HL-60 (cell line): ENCODE results near the gene LMAN2.

ENCODE experiments used
- CTCF ChIP-seq: IDR thresholded peaks from one replicate; pipeline ENCODE4 v1.5.1; 2011; ENCODE audit warnings: low read length, control low read depth, inconsistent platforms; ENCODE audit not compliant: insufficient read depth
- GABPA ChIP-seq: IDR thresholded peaks from 2 replicates; pipeline ENCODE4 v1.6.1; 2012; ENCODE audit warnings: low read depth
- POLR2AphosphoS5 ChIP-seq: IDR thresholded peaks from 2 replicates; pipeline ENCODE4 v1.6.1; 2012; ENCODE audit warnings: low read depth
- REST ChIP-seq: IDR thresholded peaks from 2 replicates; pipeline ENCODE4 v1.6.1; 2012; ENCODE audit warnings: low read depth; ENCODE audit not compliant: insufficient replicate concordance
- SPI1 ChIP-seq: IDR thresholded peaks from 2 replicates; pipeline ENCODE4 v1.6.1; 2012; ENCODE audit warnings: low read depth, mild to moderate bottlenecking, borderline replicate concordance

GRCh38 chr5:177303121-177303924 lies 48.1 kb downstream of the LMAN2 start, which contains the start of the genes PRELID1 and RAB24:
- TF ChIP-seq CTCF (no peak), POLR2AphosphoS5 (no peak; the same call in none of the 2 replicates), GABPA (peak; percentile 82), REST (peak; percentile 53), SPI1 (no peak)
